ENCODE results near the gene ST6GALNAC5.

GRCh38 chr1:77010937-77011336 lies 143.7 kb downstream of the ST6GALNAC5 start:
- TF ChIP-seq EZH2 (IDR thresholded peaks at IDR 0.05; ENCODE audit: borderline replicate concordance, low read depth, low read length, severe bottlenecking) (no peak), POLR2A (IDR thresholded peaks at IDR 0.05; ENCODE audit: low read depth, low read length) (no peak), POLR2AphosphoS5 (IDR thresholded peaks at IDR 0.05; ENCODE audit: insufficient read depth, low read depth, low read length) (no peak), MYC (IDR thresholded peaks at IDR 0.05; ENCODE audit: low read depth, low read length) (no peak)
- TF ChIP-seq, protein P1, sequence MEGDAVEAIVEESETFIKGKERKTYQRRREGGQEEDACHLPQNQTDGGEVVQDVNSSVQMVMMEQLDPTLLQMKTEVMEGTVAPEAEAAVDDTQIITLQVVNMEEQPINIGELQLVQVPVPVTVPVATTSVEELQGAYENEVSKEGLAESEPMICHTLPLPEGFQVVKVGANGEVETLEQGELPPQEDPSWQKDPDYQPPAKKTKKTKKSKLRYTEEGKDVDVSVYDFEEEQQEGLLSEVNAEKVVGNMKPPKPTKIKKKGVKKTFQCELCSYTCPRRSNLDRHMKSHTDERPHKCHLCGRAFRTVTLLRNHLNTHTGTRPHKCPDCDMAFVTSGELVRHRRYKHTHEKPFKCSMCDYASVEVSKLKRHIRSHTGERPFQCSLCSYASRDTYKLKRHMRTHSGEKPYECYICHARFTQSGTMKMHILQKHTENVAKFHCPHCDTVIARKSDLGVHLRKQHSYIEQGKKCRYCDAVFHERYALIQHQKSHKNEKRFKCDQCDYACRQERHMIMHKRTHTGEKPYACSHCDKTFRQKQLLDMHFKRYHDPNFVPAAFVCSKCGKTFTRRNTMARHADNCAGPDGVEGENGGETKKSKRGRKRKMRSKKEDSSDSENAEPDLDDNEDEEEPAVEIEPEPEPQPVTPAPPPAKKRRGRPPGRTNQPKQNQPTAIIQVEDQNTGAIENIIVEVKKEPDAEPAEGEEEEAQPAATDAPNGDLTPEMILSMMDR (IDR thresholded peaks at IDR 0.05; ENCODE audit: extremely low read depth in 1 of 2, insufficient read depth in 1 of 2, low read depth in 1 of 2, low read length in 2 of 2): no peak
- TF ChIP-seq, protein P2, sequence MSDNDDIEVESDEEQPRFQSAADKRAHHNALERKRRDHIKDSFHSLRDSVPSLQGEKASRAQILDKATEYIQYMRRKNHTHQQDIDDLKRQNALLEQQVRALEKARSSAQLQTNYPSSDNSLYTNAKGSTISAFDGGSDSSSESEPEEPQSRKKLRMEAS (IDR thresholded peaks at IDR 0.05; ENCODE audit: insufficient read depth, insufficient read length): no peak

All from endothelial cell of umbilical vein (primary cell).